NK-92 (cell line): ENCODE results near the gene ZNF394.

ENCODE experiments used
- DNase-seq: peaks from one replicate; lab custom pipeline; 2025; ENCODE audit not compliant: unreplicated experiment; lab: John Stamatoyannopoulos, UW

ZNF394 gene

GRCh38 chr7:99453105-99453504 lies 47.0 kb downstream of the ZNF394 start:
- DNase-seq: no peak

GRCh38 chr7:99452541-99452940 lies 47.5 kb downstream of the ZNF394 start:
- DNase-seq: no peak

- no peak for DNase-seq
Observed at GRCh38 chr7:99451936-99452335, 48.1 kb downstream of the ZNF394 start.

DNA sequence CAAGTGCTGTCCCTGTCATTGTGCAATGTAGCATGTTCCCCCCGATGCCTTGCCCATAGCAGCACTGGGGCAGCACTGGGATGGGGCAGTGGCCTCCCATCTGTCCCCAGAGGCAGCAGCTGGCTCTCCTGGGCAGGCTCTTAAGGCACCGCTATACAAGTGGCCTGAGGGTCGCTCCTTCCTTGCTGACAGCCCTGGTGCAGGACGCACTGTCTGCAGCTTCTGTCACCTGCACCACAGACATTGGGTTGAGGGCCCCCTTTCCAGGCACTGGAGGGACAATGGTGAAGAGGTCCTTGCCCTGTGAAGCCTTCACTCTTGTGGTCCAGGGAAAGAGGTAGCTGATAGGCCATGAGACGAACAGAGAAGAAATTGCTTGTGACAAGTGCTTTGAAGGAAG lies 50.8 kb downstream of the ZNF394 start:
- DNase-seq: no peak

DNA sequence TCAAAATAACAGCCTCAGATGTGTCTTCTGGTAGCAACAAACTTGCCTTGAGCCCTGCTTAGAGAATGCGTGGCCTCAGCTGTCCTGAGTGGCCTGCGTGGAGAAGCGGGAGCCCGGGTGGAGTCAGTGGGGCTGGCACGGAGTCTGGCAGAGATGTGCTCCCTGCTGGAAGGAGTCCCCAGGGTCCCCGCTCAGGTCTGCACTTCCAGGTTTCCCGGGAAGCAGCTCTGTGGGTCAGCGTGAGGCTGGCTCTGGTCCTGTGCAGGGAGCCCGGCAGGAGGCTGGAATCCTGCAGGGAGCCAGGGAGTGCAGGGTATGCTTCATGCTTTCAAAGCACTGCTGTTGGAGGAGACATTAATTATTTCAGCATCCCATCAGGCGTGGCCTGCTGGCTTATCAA lies 51.2 kb downstream of the ZNF394 start:
- DNase-seq: no peak

DNA sequence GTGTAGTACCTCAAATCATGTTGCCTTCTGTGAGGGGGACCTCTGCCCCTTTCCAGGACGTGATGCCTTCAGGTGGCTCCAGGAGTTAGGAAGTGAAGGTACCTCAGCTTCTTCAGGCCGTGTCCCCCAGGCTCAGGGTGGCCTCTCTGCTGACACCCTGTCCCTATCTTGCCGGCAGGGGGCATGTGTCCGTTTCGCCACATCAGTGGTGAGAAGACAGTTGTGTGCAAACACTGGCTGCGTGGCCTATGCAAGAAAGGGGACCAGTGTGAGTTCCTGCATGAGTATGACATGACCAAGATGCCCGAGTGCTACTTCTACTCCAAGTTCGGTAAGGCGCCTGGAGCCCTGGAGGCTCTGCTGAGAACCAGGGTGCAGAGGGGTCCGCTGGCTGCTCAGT lies 52.1 kb downstream of the ZNF394 start:
- DNase-seq: no peak

DNA sequence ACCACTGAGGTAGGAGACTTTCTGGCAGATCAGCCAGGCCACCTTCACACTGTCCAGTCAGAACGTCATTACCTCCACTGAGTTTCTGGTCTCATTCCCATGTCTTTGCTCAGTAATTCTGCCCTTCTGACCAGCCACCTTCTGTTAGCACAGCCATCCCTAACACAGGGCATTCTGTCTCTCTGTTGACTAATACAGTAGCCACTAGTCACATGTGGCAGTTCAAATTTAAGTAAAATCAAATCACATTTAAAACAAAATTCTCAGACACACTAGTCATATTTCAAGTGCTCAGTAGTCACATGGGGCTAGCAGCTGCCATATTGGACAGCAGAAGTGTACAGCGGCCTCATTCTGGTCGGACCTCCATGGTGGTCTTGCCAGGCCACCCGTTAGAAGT lies 54.0 kb downstream of the ZNF394 start:
- no peak for DNase-seq
